ENCODE data around the gene SMS.

- TF ChIP-seq EZH2 (IDR thresholded peaks at IDR 0.05; ENCODE audit: low read length, missing control alignments) (no peak), CTCF (conservative IDR thresholded peaks at IDR 0.05 in 1 of 2, IDR thresholded peaks at IDR 0.05 in 1 of 2; ENCODE audit: low read depth in 1 of 2, low read length in 2 of 2) (no peak)
Measured at GRCh38 chrX:22012051-22012450, 71.5 kb downstream of the SMS start.
